ENCODE data around the gene KCNJ5.
"Not testable (repeated sequence)": the region's sequence is repeated elsewhere in the genome, so short reads cannot be mapped to it uniquely, and the experiment has no call there.

KCNJ5 gene

DNA sequence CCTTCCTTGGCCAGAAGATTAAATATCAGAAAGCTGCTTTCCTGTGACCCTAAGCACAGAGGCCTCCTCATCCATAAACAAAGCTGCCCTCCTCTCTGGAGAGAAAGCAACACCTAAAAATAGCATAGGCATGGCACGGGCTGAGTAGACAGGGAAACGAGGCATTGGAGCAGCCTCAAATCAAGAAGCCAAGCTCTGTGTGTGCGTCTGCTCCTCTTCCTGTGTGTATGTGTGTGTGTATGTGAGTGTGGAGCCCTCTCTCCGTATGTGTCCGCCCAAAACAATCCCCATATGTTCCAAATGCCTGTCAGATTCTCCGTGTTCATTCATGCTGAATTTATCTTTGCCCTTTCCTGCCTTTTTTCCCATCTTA is 24.0 kb downstream of the KCNJ5 start:
- DNase-seq: no peak

DNA sequence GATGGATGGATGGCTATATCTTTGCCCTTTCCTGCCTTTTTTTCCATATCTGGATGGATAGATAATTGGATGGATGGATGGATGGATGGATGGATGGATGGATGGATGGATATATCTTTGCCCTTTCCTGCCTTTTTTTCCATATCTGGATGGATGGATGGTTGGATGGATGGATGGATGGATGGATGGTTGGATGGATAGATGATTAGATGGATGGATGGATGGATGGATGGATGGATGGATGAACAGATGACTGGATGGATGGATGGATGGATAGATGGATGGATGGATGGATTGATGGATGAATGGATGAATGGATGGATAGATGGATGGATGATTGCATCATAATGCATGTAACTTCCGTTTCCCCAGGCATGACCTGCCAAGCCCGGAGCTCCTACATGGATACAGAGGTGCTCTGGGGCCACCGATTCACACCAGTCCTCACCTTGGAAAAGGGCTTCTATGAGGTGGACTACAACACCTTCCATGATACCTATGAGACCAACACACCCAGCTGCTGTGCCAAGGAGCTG is 24.9 kb downstream of the KCNJ5 start:
- DNase-seq: no peak

DNA sequence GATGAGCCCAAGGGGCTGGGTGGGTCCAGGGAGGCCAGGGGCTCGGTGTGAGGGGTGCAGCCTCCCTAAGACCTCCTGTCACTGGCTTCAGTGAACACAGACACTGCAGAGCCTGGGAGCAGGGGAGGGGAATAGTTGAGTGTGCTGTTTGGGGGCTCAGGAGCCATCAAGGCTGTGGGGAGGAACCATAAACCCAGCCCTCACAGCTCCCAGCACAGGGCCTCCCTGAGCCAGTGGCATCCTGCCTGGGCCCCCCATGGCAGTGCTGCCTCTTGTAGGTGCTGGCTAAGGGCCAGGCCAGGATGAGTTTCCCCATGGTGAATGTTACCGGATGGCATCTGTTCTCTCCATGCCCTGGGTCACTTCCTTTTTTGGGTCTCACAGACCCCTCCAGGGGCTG is 25.5 kb downstream of the KCNJ5 start:
- DNase-seq: no peak

DNA sequence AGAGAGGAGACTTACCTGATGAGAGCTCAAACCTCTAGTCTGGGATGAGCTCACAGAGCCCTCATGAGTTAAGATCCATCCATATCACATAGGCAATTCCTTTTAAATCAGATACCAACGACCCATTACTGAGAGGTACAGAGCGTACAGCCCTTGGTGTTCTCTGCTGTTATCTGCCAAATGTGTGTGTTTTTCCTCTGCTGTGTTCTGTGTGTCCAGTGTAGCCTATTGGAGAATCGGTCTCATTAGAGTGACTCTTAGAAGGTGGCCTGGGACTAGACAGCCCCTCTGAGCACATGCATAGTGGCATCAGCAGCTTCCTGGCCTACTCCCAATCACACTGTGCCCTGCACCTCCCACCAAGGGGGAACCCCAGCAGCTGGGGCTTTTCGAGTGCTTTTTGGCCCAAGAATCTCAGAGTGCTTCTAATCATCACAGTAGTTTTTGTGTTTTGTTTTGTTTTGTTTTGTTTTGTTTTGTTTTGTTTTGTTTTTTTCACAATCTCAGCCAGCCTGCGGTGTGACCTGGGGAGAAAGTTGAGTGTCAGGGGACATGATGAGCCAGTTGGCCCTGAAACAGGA is 26.1 kb downstream of the KCNJ5 start:
- no peak for DNase-seq

DNA sequence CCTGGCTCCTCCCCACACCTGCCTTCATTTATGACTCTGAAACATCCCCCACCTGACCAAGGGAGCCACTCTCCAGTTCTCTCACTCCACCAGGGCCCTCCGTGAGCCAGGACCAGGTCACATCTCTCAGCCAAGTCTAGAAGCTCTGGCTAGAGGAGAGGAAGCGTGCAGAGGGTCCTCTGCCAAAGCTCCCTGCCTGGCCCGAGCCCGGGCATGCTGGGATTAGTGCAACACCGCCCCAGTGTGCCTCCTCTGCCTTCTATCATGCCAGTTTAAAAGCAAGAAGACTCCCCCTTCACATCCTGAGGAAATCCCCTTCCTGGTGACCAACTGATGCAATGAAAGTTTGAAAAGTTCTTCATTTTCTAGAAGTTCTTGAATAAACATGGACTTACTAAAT is 28.1 kb downstream of the KCNJ5 start:
- DNase-seq: no peak

DNA sequence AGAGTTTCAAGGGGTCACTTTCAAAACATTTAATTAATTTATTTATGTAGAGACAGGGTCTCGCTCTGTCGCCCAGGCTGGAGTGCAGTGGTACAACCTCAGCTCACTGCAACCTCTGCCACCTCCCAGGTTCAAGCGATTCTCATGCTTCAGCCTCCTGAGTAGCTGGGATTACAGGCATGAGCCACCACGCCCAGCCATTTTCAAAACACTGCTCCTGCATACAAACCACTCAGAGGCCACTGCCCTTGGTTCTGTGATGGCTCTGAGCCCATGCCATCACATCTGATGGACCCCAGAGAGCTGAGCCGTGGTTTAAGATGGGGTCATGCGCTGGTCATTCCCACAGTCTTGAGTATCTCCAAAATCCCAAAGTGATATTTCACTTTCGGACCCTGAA is 28.5 kb downstream of the KCNJ5 start:
- not testable (repeated sequence) for DNase-seq

DNA sequence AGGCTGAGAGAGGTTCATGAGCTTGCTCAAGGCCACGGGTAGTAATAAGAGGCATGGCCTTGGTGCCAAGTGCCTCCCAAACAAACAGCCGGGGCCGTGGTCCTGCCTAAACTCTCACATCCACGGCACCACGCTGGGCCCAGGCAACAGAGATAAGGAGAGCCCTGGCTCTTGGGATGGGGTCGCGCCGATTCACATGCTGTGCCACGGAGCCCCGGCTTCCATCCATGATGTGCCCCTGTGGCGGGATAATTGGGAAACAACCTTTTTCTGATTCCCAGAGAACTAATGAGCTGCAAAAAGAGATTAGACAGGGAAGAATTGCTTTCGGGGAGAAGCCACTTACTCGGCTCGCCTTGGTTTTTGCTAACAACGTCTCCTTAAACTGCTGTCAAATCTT is 29.5 kb downstream of the KCNJ5 start:
- DNase-seq: no peak

DNA sequence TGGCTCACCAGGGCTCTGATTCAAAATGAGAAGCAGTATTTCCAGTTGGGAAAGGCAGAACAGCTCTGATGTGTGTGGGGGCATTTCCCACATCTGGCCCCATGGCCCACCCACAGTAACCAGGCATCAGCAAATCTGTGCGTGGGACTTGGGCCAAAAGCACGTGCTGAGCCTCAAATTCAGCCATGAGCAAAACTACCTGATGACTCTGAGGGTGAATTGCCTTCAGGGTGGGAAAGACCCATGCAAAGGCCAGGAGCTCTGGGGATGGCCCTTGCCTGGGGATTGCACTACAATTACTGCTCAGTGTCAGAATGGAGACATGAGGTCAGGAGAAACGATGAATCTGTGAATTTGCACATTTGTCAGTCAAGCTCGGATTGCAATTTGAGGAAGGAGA is 30.6 kb downstream of the KCNJ5 start:
- DNase-seq: no peak

DNA sequence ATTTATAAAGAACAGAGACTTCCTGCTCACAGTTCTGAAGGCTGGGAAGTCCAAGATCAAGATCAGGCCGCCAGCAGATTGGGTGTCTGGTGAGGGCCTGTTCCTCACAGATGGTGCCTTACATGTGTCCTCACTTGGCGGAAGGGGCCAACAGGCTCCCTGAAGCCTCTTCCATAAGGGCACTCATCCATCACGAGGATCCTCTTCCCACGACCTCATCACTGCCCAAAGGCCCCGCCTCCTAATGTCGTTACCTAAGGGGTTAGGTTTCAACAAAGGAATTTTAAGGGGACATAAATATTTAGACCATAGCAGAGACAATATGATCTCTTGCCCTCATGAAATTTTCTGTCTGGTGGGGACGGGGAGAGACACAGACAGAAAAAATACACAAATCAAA is 32.9 kb downstream of the KCNJ5 start:
- DNase-seq: no peak

DNA sequence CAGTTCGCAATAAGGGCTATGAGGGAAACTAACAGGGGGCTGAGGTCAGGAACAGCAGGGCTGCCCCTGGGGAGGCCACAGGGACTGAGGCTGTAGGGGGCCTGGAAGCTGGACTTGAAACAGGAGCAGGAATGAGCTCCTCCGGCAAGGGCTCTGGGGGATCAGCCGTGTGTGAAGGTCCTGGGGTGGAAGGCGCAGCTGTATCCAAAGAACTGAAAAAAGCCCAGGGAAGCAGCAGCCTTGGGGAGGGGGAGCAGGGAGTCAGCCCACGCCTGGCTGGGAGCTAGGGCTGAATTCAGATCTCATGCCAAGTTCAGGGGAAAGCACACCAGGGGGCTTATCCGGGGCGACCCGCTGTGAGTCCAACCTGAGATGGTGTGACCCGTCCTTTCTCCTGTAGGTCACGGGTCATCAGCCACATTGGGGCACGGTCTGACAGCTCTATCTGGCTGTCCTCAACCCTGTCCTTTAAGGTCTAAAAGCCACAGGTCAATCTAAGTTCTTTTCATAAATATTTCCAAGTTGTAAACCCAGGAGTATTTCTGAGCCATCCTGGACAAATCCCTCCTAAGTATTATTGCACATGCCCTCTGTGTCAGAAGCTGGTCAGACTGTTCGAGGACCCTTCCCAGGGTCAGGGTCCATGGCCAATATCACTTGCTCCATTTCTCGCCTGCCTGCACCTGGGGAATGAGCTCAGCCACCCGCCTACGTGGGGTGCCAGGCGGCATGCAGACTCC is 33.5 kb downstream of the KCNJ5 start:
- DNase-seq: no peak

DNA sequence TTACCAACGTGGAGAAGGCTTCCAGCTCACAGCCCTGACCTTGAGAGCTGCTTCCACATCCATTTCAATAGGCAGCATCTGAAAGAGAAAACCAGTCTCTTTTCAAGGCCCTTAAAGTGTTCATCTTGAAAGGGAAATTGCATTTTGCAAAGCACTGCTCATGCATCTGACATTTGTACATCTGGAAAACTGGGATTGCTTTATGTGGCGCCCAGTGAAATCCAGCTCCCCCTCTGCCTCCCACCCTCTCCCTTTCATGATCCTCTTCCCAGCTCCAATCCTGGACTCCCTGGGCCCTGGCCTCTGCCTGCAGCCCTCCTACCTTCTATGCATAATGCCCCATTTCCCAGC is 34.1 kb downstream of the KCNJ5 start:
- DNase-seq: no peak

DNA sequence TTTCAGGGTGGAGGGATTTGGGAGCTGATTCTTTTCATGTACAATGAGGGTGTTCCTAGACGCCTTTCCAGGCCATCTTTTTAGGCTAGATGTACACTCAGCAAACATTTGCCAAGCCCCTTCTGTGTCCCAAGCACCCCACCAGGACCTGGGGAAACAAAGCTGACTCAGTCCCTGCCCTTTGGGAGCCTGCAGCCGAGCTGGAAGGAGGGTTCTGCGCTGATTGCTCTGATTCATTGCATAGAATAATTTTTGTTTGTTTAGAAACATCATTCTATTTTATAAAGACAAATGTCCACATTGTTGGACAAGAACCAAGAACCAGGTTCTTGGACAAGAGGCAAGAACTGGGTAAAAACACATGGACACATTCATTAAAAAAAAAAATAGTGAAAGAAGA is 34.8 kb downstream of the KCNJ5 start:
- no peak for DNase-seq

DNA sequence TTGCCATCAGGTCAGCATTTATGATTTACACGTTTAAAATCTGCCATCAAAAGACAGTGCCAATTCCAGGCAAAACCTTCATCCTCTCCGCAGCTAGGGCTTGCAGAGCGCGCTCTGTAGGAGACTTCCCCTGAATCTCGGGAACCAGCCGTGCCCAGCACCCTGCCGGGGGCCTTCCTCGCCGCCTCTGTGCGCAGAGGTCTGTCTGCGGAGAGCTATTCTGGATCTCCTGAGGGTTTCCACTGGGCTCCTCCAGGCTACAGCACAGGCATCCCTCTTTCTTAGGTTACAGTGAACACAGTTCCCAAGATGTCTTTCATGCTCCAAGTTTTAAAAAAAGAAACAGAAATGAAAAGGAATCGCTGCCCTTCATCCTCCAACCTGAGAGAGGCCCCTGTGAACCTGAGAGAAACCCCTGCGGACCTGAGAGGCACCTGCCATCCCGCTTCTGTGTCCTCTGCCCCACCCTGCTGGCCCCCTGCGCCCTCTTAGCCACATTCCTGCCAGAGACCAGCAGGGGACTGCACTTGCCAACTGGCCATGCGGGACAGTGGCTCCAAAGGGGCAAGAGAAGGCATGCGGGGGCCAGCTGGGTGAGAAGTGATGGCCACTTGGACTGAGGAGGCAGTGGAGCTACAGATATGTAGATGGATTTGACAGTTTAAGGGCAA is 35.4 kb downstream of the KCNJ5 start:
- no peak for DNase-seq

DNA sequence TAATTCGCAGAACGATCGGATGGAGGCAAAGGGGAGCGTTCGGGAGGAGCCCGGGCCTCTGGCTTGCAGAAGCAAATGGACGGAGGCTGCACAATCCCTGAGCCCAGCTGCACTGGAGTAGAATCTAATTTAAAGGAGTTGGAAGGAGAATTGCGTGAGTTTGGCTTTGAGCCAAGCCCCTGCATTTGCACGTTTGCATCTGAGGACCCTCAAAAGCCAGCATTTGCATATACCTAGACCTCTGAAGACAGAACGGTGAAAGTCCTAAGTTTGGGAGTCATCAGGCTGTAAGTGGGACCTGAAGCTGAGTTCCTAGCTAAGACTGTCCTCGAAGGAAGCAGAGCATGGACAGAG is 35.9 kb downstream of the KCNJ5 start:
- no peak for DNase-seq

DNA sequence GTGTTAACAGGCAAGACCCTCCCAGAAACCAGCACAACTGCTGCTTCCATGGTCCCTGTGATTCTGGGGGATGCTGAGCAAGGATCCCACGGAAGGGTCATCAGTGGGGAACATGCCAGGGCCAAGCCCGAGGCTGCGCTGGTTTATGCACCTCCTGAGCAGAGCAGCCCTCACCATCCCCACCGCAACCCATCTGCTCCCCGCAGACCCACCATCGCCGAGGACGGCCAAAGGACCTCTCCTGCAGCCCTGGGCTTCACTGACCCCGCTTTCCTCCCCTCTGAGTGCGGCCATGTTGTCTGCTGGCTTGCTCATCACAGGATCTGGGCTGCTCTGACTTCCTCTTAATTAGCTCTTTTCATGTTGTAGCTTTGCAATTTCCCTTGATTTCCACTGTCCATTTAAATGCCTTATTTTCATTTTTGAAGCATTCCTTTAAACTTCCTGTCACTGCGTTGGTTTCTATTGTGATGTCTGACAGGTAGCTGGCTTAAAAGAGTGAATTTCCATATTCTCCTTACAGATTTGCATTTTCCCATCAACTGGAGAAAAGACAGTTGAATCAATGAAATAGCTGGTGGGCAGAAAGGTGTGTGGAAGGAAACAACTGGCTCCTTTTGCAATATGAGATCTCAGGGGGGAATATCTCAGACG is 36.7 kb downstream of the KCNJ5 start:
- DNase-seq: no peak

DNA sequence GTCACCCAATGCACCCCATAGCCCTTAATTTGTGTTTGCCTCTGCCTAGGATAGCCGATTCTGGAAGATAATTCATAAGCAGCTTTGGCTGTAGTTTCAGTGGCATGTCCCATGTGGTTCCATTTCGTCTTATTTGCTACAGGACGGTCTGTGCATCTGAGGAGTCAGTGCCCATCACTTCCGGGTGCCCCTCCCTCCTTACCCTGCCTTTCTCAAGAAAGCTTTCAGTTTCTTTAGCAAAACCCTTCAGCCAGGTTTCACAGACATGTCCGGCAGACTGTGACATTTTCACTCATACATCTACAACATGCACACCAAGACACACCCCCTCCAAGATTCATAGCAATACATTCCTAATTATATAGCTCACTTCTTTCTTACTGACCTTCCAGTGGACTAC is 37.2 kb downstream of the KCNJ5 start:
- no peak for DNase-seq

DNA sequence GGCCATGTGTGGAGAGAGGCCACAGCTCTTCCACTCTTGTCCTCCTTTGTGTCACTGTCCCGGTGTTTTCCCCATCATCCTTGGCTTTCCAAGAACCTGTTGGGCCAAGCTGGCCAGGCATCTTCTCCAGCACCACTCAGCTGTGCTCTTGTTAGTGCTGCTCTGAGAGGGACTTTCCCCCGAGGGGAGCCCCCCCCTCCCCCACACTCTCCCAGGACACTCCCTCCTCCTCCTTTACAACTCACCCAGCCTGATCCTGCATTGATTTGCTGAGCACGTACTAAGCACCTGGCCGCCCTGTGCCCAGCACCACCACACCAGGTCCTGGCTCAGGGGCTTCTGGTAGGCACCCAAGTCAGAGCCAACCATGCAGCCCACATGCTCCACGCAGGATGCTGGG is 38.3 kb downstream of the KCNJ5 start:
- no peak for DNase-seq

DNA sequence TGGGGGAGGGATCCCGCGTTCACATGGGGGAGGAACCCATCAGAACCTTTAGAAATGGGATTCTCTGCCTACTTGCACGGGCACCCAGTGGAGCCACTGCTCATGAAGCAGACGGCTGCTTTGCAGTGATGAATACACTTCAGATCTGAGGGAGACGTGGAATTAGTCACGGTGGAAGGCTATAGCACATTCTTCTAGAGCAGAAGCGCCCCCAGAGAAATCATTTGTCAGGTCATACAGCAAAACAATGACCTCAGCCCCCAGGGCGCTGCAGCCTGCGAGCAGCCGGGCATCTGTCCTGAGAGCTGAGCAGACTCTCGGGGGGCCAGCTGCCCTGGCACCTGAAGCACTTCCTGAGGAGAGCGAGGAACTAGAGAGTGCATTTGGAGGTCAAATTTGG is 38.8 kb downstream of the KCNJ5 start:
- no peak for DNase-seq

DNA sequence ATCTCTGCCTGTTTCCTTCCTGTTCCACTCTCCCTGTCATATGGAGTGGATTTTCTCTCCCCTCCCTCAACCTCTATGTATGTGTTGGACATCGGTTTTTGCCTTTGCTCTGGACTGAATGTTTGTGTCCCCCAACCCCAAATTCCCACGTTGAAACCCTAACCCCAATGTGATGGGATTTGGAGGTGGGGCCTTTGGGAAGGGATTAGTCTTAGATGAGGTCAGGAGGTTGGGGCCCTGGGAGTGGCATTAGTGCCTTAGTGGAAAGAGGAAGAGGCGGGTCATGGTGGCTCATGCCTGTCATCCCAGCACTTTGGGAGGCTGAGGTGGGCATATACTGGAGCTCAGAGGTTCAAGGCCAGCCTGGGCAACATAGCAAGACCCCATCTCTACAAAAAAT is 39.9 kb downstream of the KCNJ5 start:
- no peak for DNase-seq

DNA sequence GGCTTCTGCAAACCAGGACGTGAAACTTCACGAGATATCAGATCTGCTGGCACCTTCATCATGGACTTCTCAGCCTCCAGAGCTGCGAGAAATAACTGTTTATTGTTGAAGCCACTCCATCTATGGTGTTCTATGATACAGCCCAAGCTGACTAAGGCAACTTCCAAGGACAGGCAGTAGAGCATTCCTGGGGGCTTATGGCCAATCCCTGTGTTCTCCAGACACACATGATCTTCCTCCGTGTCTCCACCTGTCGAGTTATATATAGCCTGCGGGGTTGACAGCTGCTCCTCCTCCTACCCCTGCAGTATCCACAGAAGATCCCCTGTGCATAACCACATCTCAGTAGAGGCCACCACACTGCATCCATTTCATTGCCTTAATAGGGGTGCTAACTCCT is 40.5 kb downstream of the KCNJ5 start:
- DNase-seq: no peak

DNA sequence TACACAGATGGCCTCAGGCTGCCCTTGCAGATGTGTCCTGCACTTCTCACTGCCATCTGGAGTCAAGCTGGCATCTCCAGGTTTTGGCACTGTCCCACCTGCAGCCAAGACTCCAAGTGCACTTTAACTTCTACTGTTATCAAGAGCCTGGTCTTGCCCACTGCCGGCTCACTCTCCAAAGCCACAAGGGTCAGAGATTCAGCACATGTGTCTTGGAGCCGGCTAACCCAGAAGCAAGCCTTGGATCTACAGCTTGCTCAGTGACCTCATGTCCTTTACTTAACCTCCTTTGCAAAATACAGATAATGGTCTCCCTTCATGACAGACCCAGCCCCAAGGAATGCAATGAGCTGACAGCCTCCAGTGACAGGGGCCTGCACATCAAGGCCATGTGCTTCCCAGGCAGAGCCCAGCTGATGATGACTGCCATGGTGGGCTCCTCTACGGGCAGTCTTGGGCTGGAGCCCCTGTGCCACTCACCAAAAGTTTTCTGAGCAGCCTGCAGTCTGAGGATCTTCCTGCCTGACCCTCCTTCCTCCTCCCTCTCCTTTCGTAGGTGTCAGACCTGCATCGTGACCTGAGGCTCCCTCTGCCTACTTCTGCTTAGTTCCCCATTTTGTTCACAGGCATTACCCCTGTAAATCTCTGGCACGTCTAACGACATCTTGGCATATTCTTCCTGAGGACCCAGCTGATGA is 42.5 kb downstream of the KCNJ5 start:
- DNase-seq: no peak

DNA sequence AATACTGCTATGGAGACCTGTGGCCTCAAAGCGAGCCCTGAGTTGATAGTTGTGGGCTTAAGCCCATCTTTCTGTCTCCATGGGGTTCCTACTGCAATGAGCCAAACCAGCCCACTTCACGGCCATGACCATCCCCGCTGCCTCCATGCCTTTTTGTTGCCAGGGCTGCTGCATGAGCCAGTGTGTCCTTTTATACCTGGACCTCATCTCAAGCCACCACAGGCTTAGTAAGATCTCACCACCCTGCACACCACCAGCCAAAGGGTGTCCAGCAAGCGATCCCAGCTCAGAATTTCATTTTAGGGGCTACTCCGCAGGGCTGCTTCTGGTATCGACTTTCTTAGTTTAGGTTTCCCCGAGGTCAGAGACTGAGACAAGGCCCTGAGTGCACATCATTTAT is 43.2 kb downstream of the KCNJ5 start:
- DNase-seq: no peak

DNA sequence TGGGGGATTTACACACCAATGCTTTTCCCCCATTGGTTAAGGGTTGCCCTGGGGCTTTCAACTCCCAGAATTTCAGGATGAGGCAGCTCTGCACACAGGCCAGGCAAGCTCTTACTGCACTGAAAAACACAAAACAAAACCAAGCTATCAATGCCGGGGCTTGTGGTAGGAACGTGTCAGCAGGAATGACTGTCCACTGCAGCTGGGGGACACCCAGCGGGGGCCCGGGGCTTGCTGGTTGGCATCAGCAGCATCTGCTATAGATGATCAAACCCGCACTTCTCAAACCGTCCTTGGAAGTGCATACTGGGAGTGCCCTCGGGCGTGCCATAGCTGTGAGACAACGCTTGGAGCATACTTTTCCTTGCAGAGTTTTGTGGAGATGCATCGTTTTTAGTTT is 43.8 kb downstream of the KCNJ5 start:
- no peak for DNase-seq

Data from SIG-M5 (cell line).